ENCODE measurements around the gene SNF8. TPM values are rescaled to one million over a fixed set of nuclear protein-coding genes. Genes with fewer than 3 reads are reported as not detected.
"Not testable (repeated sequence)": the region's sequence is repeated elsewhere in the genome, so short reads cannot be mapped to it uniquely, and the experiment has no call there.

SNF8 gene
- total RNA-seq, 1 donor from 2014 or later: 153 TPM

GRCh38 chr17:48952904-48953303 lies 8.3 kb upstream of the SNF8 start:
- no peak for DNase-seq (ENCODE audit: low read depth, low spot score)
- peaks cover 14% of the 10 kb centered on the region for H3K4me1 Mint-ChIP-seq
- TF ChIP-seq, protein P1, sequence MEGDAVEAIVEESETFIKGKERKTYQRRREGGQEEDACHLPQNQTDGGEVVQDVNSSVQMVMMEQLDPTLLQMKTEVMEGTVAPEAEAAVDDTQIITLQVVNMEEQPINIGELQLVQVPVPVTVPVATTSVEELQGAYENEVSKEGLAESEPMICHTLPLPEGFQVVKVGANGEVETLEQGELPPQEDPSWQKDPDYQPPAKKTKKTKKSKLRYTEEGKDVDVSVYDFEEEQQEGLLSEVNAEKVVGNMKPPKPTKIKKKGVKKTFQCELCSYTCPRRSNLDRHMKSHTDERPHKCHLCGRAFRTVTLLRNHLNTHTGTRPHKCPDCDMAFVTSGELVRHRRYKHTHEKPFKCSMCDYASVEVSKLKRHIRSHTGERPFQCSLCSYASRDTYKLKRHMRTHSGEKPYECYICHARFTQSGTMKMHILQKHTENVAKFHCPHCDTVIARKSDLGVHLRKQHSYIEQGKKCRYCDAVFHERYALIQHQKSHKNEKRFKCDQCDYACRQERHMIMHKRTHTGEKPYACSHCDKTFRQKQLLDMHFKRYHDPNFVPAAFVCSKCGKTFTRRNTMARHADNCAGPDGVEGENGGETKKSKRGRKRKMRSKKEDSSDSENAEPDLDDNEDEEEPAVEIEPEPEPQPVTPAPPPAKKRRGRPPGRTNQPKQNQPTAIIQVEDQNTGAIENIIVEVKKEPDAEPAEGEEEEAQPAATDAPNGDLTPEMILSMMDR (conservative IDR thresholded peaks at IDR 0.05): no peak
- no peak overlapping the region for H3K27ac Mint-ChIP-seq (ENCODE audit: unreplicated experiment)
- no peaks in the 10 kb centered on the region for H3K36me3 Mint-ChIP-seq (ENCODE audit: low read depth)
- no peaks in the 10 kb centered on the region for H3K27me3 Mint-ChIP-seq (ENCODE audit: low read depth)
- peak overlapping the region; percentile 17 for H3K4me3 Mint-ChIP-seq
- H3K9me3 Mint-ChIP-seq: no peaks in the 10 kb centered on the region

DNA sequence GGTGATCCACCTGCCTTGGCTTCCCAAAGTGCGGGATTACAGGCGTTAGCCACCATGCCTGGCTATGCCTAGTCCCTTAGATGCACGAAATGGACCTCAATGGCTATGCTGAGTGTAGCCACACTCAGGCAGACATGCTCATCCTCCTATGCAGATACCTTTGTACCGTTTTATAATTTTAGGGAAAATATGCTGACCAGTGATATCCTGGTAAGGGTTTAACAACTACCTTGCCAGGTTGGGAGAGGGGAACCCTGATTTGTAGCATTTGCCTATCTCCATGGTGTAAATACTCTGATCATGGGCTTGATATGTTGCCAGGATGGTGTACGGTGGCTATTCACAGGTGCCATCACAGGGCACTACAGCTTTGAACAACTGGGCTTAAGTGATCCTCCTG lies 6.9 kb upstream of the SNF8 start:
- TF ChIP-seq, protein P1 (conservative IDR thresholded peaks at IDR 0.05): no peak
- peaks cover 14% of the 10 kb centered on the region for H3K4me1 Mint-ChIP-seq
- no peaks in the 10 kb centered on the region for H3K27me3 Mint-ChIP-seq (ENCODE audit: low read depth)
- no peak overlapping the region for H3K27ac Mint-ChIP-seq (ENCODE audit: unreplicated experiment)
- no peak overlapping the region for H3K4me3 Mint-ChIP-seq
- DNase-seq (ENCODE audit: low read depth, low spot score): no peak
- no peaks in the 10 kb centered on the region for H3K36me3 Mint-ChIP-seq (ENCODE audit: low read depth)
- no peaks in the 10 kb centered on the region for H3K9me3 Mint-ChIP-seq

DNA sequence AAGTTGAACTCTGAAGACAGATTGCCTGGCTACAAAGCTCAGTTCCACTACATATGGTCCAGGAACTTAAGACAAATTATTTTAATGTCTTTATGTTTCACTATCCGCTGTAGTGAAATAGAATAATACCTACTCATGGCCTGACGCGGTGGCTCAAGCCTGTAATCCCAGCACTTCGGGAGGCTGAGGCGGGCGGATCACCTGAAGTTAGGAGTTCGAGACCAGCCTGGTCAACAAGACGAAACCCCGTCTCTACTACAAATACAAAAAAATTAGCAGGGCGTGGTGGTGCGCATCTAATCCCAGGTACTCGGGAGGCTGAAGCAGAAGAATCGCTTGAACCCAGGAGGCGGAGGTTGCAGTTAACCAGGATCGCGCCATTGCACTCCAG lies 614 bp upstream of the SNF8 start:
- not testable (repeated sequence) for DNase-seq (ENCODE audit: low read depth, low spot score); H3K36me3 Mint-ChIP-seq (ENCODE audit: low read depth); H3K27me3 Mint-ChIP-seq (ENCODE audit: low read depth); H3K9me3 Mint-ChIP-seq
- H3K4me1 Mint-ChIP-seq: peaks cover 23% of the 10 kb centered on the region
- peak overlapping the region; percentile 98 for H3K4me3 Mint-ChIP-seq
- peak overlapping the region; percentile 87 for H3K27ac Mint-ChIP-seq (ENCODE audit: unreplicated experiment)

- Mint-ChIP-seq H3K4me1 (no peaks in the 10 kb centered on the region), H3K9me3 (no peaks in the 10 kb centered on the region), H3K27ac (ENCODE audit: unreplicated experiment) (no peak overlapping the region), H3K36me3 (ENCODE audit: low read depth) (peaks cover 26% of the 10 kb centered on the region), H3K27me3 (ENCODE audit: low read depth) (no peaks in the 10 kb centered on the region), H3K4me3 (no peak overlapping the region)
- TF ChIP-seq, protein P1 (conservative IDR thresholded peaks at IDR 0.05): no peak
- no peak for DNase-seq (ENCODE audit: low read depth, low spot score)
Measured at GRCh38 chr17:48933035-48933434, 11.6 kb downstream of the SNF8 start.

- no peak overlapping the region for H3K4me3 Mint-ChIP-seq
- no peaks in the 10 kb centered on the region for H3K4me1 Mint-ChIP-seq
- DNase-seq (ENCODE audit: low read depth, low spot score): no peak
- peaks cover 26% of the 10 kb centered on the region for H3K36me3 Mint-ChIP-seq (ENCODE audit: low read depth)
- TF ChIP-seq, protein P1 (conservative IDR thresholded peaks at IDR 0.05): no peak
- H3K27ac Mint-ChIP-seq (ENCODE audit: unreplicated experiment): no peak overlapping the region
- no peaks in the 10 kb centered on the region for H3K9me3 Mint-ChIP-seq
- H3K27me3 Mint-ChIP-seq (ENCODE audit: low read depth): no peaks in the 10 kb centered on the region
Measured at GRCh38 chr17:48930435-48930873, 14.2 kb downstream of the SNF8 start.

DNA sequence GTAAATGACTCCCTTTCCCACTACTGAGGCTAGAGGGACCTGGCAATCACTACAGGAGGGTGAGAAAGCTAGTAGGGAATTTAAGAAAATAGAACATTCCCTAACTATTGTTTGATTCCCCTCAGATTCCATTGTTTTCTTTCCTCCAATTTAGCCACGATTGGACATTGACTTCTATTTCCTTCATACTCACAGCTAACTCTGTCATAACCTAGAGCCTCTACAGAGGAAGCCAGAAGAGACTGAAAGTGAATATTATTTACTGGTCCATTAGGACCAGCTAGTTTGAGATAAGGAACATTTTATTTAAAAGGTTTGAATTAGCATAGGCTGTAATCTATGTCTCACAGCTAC lies 14.9 kb downstream of the SNF8 start:
- Mint-ChIP-seq H3K36me3 (ENCODE audit: low read depth) (peaks cover 28% of the 10 kb centered on the region), H3K27ac (ENCODE audit: unreplicated experiment) (no peak overlapping the region), H3K4me3 (no peak overlapping the region), H3K27me3 (ENCODE audit: low read depth) (no peaks in the 10 kb centered on the region), H3K4me1 (no peaks in the 10 kb centered on the region), H3K9me3 (no peaks in the 10 kb centered on the region)
- TF ChIP-seq, protein P1 (conservative IDR thresholded peaks at IDR 0.05): no peak
- DNase-seq (ENCODE audit: low read depth, low spot score): no peak
